COR-L47 (cell line): Measurements from ENCODE around the gene SEPTIN14.
"Not testable (repeated sequence)": the region's sequence is repeated elsewhere in the genome, so short reads cannot be mapped to it uniquely, and the experiment has no call there.

ENCODE experiments used
- DNase-seq: peaks from one replicate; lab custom pipeline; 2025; lab: John Stamatoyannopoulos, UW

The SEPTIN14 gene

GRCh38 chr7:55862652-55863051 is at the start of gene SEPTIN14:
Gene SEPTIN14, minus strand, starts transcription at chr7:55862752. Its CDS starts 756 bp downstream, at chr7:55861996.
- not testable (repeated sequence) for DNase-seq

- no peak for DNase-seq
These were observed 41.6 kb upstream of the SEPTIN14 start for GRCh38 chr7:55903985-55904759.

GRCh38 chr7:55901059-55901458 is 38.5 kb upstream of the SEPTIN14 start:
- not testable (repeated sequence) for DNase-seq

GRCh38 chr7:55898287-55898686 is 35.7 kb upstream of the SEPTIN14 start:
- DNase-seq = no peak

- DNase-seq = no peak
These were observed 32.5 kb upstream of the SEPTIN14 start for GRCh38 chr7:55895021-55895420.

GRCh38 chr7:55893940-55894339 is 31.4 kb upstream of the SEPTIN14 start:
- DNase-seq = no peak

GRCh38 chr7:55888378-55888777 is 25.8 kb upstream of the SEPTIN14 start:
- not testable (repeated sequence) for DNase-seq

GRCh38 chr7:55887821-55888247 is 25.3 kb upstream of the SEPTIN14 start:
- no peak for DNase-seq

- no peak for DNase-seq
These were observed 21.8 kb upstream of the SEPTIN14 start for GRCh38 chr7:55884321-55884720.

- DNase-seq = no peak
These were observed 16.1 kb upstream of the SEPTIN14 start for GRCh38 chr7:55878691-55879090.

GRCh38 chr7:55877308-55877707 is 14.8 kb upstream of the SEPTIN14 start:
- no peak for DNase-seq

GRCh38 chr7:55873765-55874164 is 11.2 kb upstream of the SEPTIN14 start:
- no peak for DNase-seq

- no peak for DNase-seq
These were observed 9.5 kb upstream of the SEPTIN14 start for GRCh38 chr7:55871932-55872485.

- not testable (repeated sequence) for DNase-seq
These were observed 6.4 kb upstream of the SEPTIN14 start for GRCh38 chr7:55868989-55869388.

GRCh38 chr7:55845164-55845563 is 17.4 kb downstream of the SEPTIN14 start:
- DNase-seq = not testable (repeated sequence)

- no peak for DNase-seq
These were observed 24.0 kb downstream of the SEPTIN14 start for GRCh38 chr7:55838595-55838994.

- no peak for DNase-seq
These were observed 35.0 kb downstream of the SEPTIN14 start for GRCh38 chr7:55827577-55827976.

- DNase-seq = no peak
These were observed 43.9 kb downstream of the SEPTIN14 start for GRCh38 chr7:55818686-55819085.

GRCh38 chr7:55797260-55797659 is 65.3 kb downstream of the SEPTIN14 start:
- not testable (repeated sequence) for DNase-seq

GRCh38 chr7:55794527-55794926 is 68.0 kb downstream of the SEPTIN14 start:
- no peak for DNase-seq

- no peak for DNase-seq
These were observed 70.5 kb downstream of the SEPTIN14 start for GRCh38 chr7:55792048-55792447.

GRCh38 chr7:55787796-55788195 is 74.8 kb downstream of the SEPTIN14 start:
- no peak for DNase-seq

GRCh38 chr7:55786901-55787300 is 75.7 kb downstream of the SEPTIN14 start:
- DNase-seq = no peak

GRCh38 chr7:55785444-55785843 is 77.1 kb downstream of the SEPTIN14 start:
- not testable (repeated sequence) for DNase-seq
